GM18499 (cell line): ENCODE data around the gene FOXO3.

Experiments
- ATAC-seq: cut with Tn5 transposase; IDR thresholded peaks from one replicate; pipeline ENCODE4 v1.9.1; 2021; ENCODE audit warnings: moderate number of reproducible peaks; ENCODE audit not compliant: insufficient read depth, unreplicated experiment

FOXO3 gene

DNA sequence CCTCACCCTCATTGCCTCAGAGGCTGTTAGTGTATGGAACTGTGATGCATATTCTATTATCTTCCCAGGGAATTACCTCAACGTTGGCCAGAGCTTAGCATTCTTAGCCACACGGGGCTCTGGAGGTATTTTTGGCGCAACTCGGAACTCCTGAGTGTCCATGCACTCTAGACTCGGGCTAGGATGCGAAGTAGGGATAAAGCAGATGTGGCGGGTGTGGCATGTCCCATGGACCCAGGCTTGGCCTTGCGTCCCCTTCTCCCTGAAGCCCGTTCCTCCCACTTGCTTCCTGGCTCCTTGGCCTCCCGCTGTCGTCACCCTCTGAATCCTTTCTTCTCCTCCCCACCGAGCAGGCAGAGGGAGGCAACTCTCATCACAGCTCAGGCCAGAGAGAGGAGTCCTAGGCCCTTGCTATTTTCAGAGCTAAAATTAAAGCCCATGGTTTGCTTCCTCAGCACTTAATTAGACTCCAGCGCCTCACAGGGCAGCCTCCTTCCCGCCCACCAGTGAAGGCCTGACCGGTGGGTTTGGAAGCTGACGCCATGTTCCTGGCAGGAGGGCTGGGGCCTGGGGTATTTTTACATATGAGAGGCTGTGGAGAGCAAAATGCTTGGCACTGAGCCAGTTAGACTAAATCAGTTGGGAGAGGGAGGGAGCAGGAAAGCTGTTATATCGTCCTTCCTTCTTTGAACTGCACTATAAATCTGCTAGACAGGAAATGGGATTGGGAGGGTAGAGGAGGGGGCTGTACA is 138.7 kb downstream of the FOXO3 start:
- ATAC-seq: no peak

DNA sequence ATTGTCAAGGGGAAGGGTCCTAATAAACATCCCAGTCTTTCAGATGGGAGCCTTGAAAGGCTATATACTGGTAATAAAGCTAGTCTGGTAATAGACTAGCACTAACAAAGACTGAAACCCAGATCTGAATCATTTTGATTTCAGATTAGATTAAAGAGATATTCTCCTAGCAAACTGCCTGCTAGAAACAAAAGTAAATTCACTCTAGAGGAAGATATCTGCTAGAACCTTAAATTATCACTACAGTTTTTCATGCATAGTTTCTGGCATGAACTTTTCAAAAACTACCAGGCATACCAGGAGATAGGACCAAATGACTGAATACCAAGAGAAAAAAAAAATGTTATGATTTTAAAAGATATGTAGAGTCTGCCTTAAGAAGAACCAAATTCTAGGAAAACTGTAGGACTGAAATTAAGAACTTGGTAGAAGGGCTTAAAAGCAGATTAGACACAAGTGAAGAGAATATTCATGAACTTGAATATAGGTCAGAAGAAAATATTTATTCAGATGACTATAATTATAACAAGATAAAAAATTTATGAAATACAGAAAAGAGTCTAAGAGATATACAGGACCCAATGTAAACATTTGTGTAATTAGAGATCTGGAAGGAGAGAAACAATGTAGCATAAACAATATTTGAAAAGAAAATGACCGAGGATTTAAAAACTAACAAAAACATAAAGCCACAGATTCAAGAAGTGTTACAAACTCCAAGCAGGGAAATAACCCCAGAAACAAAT is 141.6 kb downstream of the FOXO3 start:
- ATAC-seq: no peak

DNA sequence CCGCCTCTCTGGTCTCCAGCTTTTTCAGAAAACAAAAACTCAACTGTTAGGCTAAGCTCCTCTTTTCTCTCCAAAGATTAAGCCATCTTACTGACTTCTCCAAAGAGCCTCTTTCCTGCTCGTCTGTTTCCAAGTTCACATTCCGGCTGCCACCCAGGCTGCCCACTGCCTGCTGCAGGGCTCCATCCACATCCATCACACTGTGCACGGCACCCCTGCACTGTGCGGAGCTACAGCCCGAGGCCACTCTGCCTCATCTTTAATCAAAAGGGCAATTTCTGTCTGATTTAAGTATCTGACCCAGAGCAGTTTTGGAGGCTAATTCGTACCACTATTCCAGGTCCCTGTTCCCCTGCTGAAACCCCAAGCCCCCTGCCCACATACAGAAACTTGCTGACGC is 145.9 kb downstream of the FOXO3 start:
- ATAC-seq: no peak

DNA sequence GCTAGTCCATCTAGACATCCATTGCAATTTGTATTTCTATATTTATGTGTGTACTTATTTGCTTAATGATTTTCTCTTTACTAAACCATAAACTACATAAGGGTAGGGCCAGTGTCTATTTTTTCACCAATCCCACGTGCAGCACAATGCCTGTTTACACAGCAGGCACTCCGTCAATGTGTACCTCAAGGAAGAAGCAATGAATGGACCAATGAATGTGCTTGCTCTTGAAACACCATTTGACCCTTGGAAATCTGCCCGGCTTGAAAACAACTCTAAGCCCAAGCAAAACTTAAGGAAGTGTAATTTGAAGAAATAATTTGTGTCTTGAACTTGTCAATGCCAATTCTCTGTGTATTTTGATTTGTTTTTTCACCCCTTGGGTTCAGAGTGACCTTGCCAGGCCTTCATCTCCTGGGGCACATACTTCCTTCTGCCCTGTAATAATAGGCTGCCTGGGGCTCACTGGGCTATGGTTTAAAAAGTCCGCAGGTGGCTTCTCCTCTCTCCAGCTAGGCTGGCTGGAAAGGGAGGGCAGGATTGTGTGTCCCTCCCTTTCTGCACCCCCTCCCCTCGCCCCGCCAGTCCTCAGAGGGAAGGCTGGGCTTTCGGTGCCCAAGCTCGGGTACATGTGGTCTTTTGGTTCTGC is 146.7 kb downstream of the FOXO3 start:
- no peak for ATAC-seq

DNA sequence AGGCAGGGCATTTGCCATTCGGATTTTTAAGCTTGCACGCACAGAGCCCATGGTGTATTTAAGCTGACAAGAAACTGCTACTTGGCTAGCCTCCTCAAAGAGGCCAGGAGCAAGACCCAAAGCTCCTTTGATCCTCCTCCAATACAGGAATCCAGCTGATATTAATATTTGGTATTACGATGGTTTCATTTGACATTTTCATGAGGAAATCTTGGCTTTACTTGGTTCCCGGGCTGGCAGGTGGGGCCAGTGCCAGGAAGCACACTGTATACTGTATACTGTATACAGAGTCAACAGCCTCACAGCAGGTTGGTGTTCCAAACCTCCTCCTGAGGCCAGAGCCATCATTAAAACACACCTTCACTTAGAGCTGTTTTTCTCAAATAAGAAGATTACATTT is 149.3 kb downstream of the FOXO3 start:
- ATAC-seq: no peak

DNA sequence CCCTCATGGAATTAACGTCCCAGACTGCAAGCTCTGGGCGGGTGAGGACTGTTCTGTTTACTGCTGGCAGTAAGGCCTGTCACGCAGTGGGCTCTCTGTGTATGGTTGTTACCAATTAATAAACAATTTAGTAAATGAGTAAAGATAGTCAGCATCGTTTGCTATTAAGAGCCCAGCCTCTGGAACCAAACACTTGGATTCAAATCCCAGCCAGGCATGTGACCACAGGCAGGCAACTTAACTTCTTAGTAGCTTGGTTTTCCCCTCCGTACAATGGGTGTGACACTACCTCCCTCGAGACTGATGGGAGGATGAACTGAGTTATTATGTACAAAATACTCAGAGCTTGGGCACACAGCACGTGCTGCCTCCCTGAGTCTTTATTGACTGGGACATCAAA is 149.8 kb downstream of the FOXO3 start:
- no peak for ATAC-seq

DNA sequence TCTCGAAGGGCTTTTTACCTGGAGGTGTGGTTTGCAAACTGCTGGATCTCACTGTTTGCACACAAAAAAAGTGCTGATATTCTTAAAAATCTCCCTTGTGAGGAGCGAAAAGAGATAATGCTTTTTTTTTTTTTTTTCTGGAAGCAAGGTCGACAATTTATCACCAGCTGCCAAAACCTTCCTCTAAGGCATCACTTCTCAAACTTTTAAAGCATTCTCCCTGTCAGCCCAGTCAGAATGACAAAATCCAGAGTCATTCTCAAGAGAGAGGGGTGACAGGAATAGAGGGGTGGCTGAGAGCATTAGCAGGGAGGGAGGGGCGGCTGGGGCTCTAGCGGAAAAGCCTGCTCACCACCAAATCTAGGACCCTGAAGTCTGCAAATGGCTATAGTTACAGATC is 150.4 kb downstream of the FOXO3 start:
- ATAC-seq: no peak

DNA sequence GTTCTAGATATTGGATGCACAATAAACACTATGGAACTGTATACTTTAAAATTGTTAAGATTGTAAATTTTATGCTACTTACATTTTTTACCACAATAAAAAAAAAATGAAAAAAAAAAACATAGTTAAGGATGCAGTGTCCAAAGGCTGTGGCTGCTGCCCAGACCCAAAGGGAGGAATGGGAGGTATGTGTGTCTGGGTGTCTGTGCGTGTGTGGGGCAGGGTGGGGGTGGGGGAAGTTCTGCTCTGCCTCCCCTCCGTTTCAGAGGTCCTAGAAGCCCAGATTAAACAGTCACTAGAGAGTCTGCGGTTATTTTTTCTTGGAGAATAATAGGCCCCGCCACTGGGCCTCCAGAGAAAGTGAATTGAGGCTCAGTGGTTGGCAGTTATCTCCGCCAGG is 151.1 kb downstream of the FOXO3 start:
- ATAC-seq: no peak

DNA sequence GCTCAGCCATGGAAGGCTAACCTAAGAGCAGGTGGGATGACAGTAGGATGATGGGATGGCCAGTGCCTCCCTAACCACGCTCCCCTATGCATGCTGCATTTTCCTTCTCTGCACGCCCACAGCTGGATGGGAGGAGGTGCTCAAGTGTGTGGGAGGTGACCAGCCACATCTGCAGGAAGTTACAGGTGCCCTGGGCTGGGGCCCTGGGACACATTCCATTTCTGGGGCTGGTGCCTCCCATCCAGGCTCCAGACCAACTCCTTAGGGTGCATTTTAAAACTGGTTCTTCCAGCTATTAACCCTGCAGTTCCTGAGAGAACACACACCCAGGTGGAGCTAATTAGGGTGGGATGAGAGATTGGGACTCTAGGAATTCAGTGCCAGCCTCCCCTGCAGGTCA is 152.2 kb downstream of the FOXO3 start:
- no peak for ATAC-seq

DNA sequence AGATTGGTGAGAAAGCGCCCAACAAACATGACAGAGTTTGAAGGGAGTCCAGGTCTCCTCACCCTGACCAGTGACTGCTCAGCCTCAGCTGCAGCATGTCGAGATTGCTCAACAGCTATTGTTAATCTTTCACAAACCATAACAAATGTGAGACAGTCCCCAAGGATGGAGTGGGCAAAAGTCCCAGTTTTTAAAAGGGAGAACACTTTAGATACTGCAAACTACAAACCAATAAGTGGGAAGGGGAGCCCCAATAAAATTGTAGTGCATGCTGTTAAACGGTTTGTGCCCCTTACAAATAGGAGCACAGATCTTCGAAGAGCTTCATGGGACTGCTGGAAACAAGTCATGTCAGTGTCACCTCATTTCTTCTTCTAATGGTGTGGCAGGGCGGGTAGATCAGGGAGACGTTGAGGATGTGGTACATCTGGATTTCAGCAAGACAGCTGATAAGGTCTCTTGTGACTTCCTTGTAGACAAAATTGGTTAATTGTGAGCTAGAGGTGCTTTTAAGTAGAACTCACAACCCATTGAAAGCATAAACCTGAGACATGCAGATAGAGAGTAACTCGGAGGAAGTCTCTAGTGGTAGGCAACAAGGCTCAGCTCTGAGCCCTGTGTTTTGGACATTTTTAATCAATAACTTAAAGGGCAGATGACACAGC is 153.5 kb downstream of the FOXO3 start:
- ATAC-seq: no peak

DNA sequence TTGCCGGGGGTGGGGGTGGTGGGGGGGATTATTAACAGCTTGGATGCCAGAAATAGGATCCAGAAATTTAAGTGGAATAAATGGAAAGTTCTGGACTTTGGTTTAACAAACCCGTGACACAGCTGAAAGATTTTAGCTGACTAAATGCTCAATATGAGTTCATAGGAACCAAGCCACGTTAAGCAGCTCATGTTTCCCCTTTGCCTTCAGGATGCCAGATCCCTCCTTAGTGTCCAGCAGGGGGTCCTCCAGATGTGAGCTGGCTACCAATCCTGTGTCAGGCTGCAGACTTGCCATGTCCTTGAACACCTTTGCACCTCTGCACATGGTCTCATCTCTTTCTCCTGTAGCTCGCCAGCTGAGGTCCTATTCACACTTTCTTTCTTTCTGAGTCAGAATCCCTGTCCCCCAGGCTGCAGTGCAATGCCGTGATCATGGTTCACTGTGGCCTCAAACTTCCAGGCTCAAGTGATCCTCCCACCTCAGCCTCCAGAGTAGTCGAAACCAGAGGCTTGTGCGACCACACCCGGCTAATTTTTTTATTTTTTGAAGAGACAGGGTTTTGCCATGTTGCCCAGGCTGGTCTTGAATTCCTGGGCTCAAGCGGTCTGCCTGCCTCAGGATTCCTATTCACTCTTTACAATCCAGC is 154.2 kb downstream of the FOXO3 start:
- ATAC-seq: no peak

DNA sequence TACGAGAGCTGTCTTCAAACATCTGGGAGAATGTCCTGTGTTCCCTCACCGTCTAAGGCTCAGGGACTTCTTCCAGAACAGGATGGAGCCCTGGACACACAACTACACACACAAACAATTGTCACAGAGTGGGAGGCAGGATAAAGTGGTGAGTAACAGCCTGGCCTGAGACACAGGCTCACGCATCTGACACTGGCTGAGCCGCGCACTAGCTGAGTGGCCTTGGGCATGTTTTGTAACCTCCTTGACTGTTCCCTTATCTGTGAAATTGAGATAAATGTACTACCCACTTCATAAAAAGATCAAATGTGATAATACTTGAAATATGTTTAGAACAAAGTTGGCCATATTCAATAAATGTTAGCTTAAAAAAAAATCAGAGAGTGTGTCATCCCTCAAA is 155.1 kb downstream of the FOXO3 start:
- ATAC-seq: no peak

DNA sequence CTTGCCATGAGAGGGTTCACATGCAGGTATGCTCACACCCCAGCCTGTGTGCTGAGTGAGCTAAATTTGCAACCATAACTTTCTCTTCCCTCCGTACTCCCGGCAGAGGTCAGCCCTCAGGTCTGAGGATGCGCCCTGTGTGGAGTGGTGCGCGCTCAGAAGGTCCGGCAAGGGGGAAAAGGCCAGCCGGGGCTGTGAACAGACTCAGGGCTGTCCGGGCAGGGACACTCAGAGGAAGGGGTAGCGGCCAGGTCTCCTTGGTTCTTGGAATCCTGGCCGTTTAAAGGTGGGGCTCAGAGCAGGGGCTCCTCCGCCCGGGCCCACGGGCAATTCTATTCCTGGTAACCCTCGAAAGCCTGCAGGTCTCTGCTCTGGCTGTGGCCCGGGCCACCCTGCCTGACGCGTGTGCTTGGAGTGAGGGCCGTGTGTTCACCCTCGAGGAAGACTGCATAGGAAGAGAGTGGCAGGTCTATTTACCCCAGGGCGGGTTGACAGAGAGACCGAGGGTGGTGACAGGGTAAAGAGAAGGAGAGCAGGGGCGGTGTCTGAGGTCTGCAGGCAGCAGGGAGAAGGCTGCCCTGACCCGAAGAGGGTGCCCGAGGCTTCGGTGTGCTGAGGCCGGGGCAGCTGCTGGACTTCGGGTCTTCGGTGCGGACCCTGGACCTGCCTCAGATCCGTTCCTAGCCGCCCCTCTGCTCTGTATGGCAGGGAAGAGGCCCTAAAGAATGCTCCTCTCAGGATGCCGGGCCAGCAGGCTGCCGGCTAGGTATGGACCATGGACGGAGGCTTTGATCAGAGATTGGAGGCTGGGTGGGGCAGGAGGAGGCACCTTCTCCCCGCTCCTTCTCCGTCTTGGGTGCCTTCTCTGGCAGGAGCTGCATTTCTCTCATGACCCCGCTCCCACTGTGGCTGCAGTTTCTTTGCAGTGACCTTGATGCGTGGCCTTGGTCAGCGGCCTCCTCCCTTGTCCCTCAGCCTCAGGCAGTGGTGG is 156.4 kb downstream of the FOXO3 start:
- no peak for ATAC-seq

DNA sequence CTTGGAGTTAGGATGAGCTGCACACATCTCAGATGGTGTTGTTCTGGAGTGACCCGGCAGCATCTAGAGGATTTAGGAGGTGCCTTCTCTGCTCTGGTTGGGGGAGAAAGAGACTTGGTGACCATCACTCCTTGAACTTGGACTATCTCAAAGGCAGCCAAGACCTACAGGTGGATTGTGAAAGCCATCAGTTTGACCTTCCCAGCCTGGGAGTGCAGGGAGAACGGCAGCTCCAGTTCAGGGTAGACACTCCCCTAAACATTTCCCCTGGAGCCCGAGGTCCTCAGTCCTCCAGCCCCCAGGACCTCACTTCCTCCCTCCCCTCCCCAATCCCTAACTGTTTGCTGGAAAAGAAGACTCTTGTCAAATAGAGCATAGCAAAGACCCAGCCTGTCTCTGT is 158.8 kb downstream of the FOXO3 start:
- no peak for ATAC-seq

DNA sequence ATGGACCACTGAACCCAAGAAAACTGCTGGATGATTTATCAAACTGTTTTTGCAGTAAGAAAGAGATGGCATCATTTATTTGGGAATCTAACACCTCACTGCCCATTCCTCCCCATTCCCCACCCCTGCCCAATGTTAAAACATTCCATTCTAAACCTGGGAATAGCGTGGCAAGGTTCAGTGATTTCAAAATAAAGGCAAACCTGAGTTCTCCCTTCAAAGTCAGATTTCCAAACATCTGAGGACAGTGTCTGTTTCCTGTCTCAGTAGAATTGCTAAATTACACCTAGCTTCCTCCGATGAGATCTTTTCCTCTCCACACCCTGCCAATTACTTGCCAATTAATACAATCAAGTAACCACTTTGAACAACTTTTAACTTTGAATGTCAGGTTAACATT is 160.1 kb downstream of the FOXO3 start:
- no peak for ATAC-seq

DNA sequence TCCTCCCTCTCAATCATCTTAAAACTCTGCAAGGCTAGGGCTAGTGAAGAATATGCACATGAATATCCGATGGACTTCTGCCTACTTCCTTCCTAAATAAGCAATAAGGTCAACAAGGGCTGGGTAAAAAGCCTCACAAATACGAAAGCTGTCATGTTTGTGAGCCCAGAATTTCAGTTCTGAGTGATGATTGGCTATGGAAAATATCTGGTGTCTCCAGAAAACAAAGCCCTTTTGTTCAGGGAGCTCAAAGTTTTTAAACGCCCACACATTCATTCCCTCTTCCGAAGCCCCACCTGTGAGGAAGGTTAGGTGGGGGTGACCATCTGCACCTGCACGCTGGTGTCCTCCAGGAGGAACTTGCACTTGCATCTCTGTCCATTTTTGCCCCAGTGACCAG is 160.6 kb downstream of the FOXO3 start:
- no peak for ATAC-seq

DNA sequence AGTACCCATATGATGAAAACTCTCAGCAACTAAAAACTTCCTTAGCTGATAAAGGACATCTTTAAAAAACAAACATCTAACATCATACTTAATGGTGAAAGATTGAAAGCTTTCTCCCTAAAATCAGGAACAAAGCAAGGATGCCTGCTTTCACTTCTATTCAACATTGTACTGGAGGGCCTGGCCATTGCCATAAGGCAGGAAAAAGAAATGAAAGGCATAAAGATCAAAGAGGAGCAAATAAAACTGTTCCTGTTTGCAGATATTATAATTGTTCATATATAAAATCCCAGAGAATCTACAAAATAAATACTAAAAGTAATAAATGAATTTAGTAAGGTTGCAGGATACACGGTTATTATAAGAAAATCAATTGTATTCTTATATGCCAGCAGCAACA is 162.9 kb downstream of the FOXO3 start:
- no peak for ATAC-seq

DNA sequence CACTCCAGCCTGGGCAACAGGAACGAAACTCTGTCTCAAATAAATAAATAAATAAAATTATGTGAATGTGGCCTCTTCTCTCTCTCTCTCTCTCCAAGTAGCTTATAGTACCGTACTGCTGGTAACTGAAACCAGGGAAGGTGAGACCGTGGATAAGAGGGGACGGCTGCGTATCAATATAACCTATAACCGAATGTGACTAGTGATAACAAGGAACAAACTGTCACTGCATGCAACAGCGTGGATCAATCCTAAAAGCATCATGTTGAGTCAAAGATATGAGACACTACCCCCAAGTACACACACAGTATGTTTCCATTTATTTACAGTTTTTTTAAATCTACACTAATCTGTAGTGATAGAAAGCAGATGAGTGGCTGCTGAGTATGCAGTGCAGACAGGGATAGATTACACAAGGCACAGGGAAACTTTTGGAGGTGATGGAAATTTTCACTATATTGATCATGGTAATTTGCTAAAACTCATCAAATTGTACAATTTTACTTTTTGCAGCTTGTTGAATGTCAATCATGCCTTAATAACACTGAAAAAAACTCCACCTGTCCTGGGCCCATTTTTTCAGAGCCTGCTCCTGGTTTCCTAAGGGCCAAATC is 166.1 kb downstream of the FOXO3 start:
- ATAC-seq: no peak
